Suprapubic skin (tissue), 4 donors: ENCODE data around the gene HDC.

Experiments used
- CTCF ChIP-seq, 2 donors: fragments of 200-600 bp in 1 of 2; fragments of 450-650 bp in 1 of 2; sonication (generic) in 1 of 2; IDR thresholded peaks; one replicate each; pipeline ENCODE4 v1.5.1; 2016 to 2019; ENCODE audit warnings: antibody characterized with exemption in 2 of 2, mild to moderate bottlenecking in 1 of 2, moderate library complexity in 1 of 2
- POLR2A ChIP-seq, 2 donors: fragments of 450-650 bp; IDR thresholded peaks; one replicate each; pipeline ENCODE4 v1.6.1; 2017; ENCODE audit warnings: antibody characterized with exemption in 2 of 2, mild to moderate bottlenecking in 2 of 2, moderate library complexity in 2 of 2
- POLR2AphosphoS5 ChIP-seq, 3 donors: sonication (generic); formaldehyde crosslinking; IDR thresholded peaks; one replicate each; pipeline ENCODE4 v1.6.1; 2017; ENCODE audit warnings: antibody characterized with exemption in 3 of 3

DNA sequence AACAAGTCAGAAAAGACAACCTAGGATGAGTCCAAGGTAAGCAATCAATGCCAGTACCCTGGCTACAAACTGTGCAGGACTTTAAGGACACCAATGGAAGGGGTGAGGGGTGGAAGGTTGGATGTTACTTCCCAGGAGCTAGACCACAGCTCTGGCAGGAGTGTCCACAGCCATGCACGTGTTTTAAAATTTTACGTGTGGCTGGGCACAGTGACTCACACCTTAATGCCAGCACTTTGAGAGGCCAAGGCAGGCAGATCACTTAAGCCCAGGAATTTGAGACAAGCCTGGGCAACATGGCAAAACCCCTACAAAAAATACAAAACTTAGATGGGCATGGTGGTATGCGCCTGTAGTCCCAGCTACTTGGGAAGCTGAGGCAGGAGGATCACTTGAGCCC lies 14.7 kb upstream of the HDC start:
- TF ChIP-seq POLR2A (IDR thresholded peaks at IDR 0.05) (no peak), CTCF (IDR thresholded peaks at IDR 0.05) (no peak), POLR2AphosphoS5 (IDR thresholded peaks at IDR 0.05) (no peak)
